ENCODE results near the gene HLA-G.

The HLA-G gene

GRCh38 chr6:29825848-29826247 lies 1.8 kb upstream of the HLA-G start:
- H3K27me3 ChIP-seq (ENCODE audit: control insufficient read depth in 3 of 3, insufficient read depth in 3 of 3, low read depth in 1 of 3, low read length in 3 of 3): peaks cover 7 to 55% (median 34%) of the 10 kb centered on the region in 3 experiments

GRCh38 chr6:29826271-29826670 lies 1.4 kb upstream of the HLA-G start:
- no CpG with 5 or more reads among the region's 1 CpG for WGBS, 2 donors (ENCODE audit: extremely low coverage in 2 of 2, insufficient read length in 2 of 2, insufficient replicate concordance in 1 of 2)
- no peak overlapping the region for H3K9ac ChIP-seq (ENCODE audit: low read depth, low read length, poor library complexity)
- H2BK5ac ChIP-seq (ENCODE audit: low read length): no peak overlapping the region
- H4K8ac ChIP-seq (ENCODE audit: low read depth, low read length): no peak overlapping the region
- H3K14ac ChIP-seq (ENCODE audit: low read length): no peak overlapping the region
- no peak overlapping the region for H3K4ac ChIP-seq (ENCODE audit: low read length)
- no peak overlapping the region for H3K4me3 ChIP-seq (ENCODE audit: low read length in 2 of 2)
- no peak overlapping the region for H2BK12ac ChIP-seq (ENCODE audit: low read length)
- no peaks in the 10 kb centered on the region for H3K36me3 ChIP-seq (replicated peaks in 1 of 2; ENCODE audit: control insufficient read depth in 2 of 2, insufficient read depth in 2 of 2, low read length in 2 of 2)
- H2BK120ac ChIP-seq (ENCODE audit: low read depth, low read length): no peak overlapping the region
- H3K23ac ChIP-seq (ENCODE audit: low read depth, low read length, poor library complexity): no peak overlapping the region
- peaks cover 7 to 57% (median 34%) of the 10 kb centered on the region in 3 experiments for H3K27me3 ChIP-seq (ENCODE audit: control insufficient read depth in 3 of 3, insufficient read depth in 3 of 3, low read depth in 1 of 3, low read length in 3 of 3)
- H2AFZ ChIP-seq (ENCODE audit: low read length): no peak overlapping the region
- H2AK5ac ChIP-seq (ENCODE audit: low read depth, low read length): no peak overlapping the region
- H3K4me2 ChIP-seq (ENCODE audit: insufficient read depth, low read length, poor library complexity, severe bottlenecking): no peak overlapping the region
- H3K9me3 ChIP-seq (replicated peaks in 1 of 2; ENCODE audit: control insufficient read depth in 2 of 2, insufficient read depth in 1 of 2, low read depth in 1 of 2, low read length in 2 of 2): peaks cover 0 to 3% of the 10 kb centered on the region in 2 donors
- no peak for DNase-seq (ENCODE audit: low spot score)
- no peak overlapping the region for H4K91ac ChIP-seq (ENCODE audit: low read depth, low read length, poor library complexity)
- H3K27ac ChIP-seq (replicated peaks; ENCODE audit: low read length): no peak overlapping the region
- H3K79me1 ChIP-seq (ENCODE audit: low read depth, low read length): no peaks in the 10 kb centered on the region
- H3K18ac ChIP-seq (ENCODE audit: low read length): no peak overlapping the region
- H2BK15ac ChIP-seq (ENCODE audit: low read length): no peak overlapping the region
- peaks cover 0 to 4% of the 10 kb centered on the region in 2 donors for H3K4me1 ChIP-seq (ENCODE audit: control insufficient read depth in 2 of 2, insufficient read depth in 1 of 2, low read depth in 1 of 2, low read length in 2 of 2)

More at GRCh38 chr6:29825848-29826247, 1.8 kb upstream of the HLA-G start:
- no peak overlapping the region for H3K9ac ChIP-seq (ENCODE audit: low read depth, low read length, poor library complexity)
- H3K36me3 ChIP-seq (replicated peaks in 1 of 2; ENCODE audit: control insufficient read depth in 2 of 2, insufficient read depth in 2 of 2, low read length in 2 of 2): no peaks in the 10 kb centered on the region
- H3K79me1 ChIP-seq (ENCODE audit: low read depth, low read length): no peaks in the 10 kb centered on the region
- H2BK5ac ChIP-seq (ENCODE audit: low read length): no peak overlapping the region
- no peak overlapping the region for H3K4ac ChIP-seq (ENCODE audit: low read length)
- H2AFZ ChIP-seq (ENCODE audit: low read length): no peak overlapping the region
- H4K91ac ChIP-seq (ENCODE audit: low read depth, low read length, poor library complexity): no peak overlapping the region
- DNase-seq (ENCODE audit: low spot score): no peak
- H3K9me3 ChIP-seq (replicated peaks in 1 of 2; ENCODE audit: control insufficient read depth in 2 of 2, insufficient read depth in 1 of 2, low read depth in 1 of 2, low read length in 2 of 2): peaks cover 0 to 3% of the 10 kb centered on the region in 2 donors
- H2BK15ac ChIP-seq (ENCODE audit: low read length): no peak overlapping the region
- no peak overlapping the region for H3K14ac ChIP-seq (ENCODE audit: low read length)
- no CpG with 5 or more reads among the region's 2 CpGs for WGBS, 2 donors (ENCODE audit: extremely low coverage in 2 of 2, insufficient read length in 2 of 2, insufficient replicate concordance in 1 of 2)
- no peak overlapping the region for H3K4me2 ChIP-seq (ENCODE audit: insufficient read depth, low read length, poor library complexity, severe bottlenecking)
- no peak overlapping the region for H3K23ac ChIP-seq (ENCODE audit: low read depth, low read length, poor library complexity)
- no peak overlapping the region for H3K18ac ChIP-seq (ENCODE audit: low read length)
- no peak overlapping the region for H2BK120ac ChIP-seq (ENCODE audit: low read depth, low read length)
- H2AK5ac ChIP-seq (ENCODE audit: low read depth, low read length): no peak overlapping the region
- H2BK12ac ChIP-seq (ENCODE audit: low read length): no peak overlapping the region
- no peak overlapping the region for H4K8ac ChIP-seq (ENCODE audit: low read depth, low read length)
- peaks cover 0 to 4% of the 10 kb centered on the region in 2 donors for H3K4me1 ChIP-seq (ENCODE audit: control insufficient read depth in 2 of 2, insufficient read depth in 1 of 2, low read depth in 1 of 2, low read length in 2 of 2)
- no peak overlapping the region for H3K4me3 ChIP-seq (ENCODE audit: low read length in 2 of 2)
- H3K27ac ChIP-seq (replicated peaks; ENCODE audit: low read length): no peak overlapping the region

GRCh38 chr6:29828471-29828797 lies 809 bp downstream of the HLA-G start:
- H4K91ac ChIP-seq (ENCODE audit: low read depth, low read length, poor library complexity): no peak overlapping the region
- peaks cover 7 to 70% (median 34%) of the 10 kb centered on the region in 3 experiments for H3K27me3 ChIP-seq (ENCODE audit: control insufficient read depth in 3 of 3, insufficient read depth in 3 of 3, low read depth in 1 of 3, low read length in 3 of 3)
- H3K14ac ChIP-seq (ENCODE audit: low read length): no peak overlapping the region
- H4K8ac ChIP-seq (ENCODE audit: low read depth, low read length): no peak overlapping the region
- H3K23ac ChIP-seq (ENCODE audit: low read depth, low read length, poor library complexity): no peak overlapping the region
- peaks cover 0 to 4% of the 10 kb centered on the region in 2 donors for H3K4me1 ChIP-seq (ENCODE audit: control insufficient read depth in 2 of 2, insufficient read depth in 1 of 2, low read depth in 1 of 2, low read length in 2 of 2)
- H3K36me3 ChIP-seq (replicated peaks in 1 of 2; ENCODE audit: control insufficient read depth in 2 of 2, insufficient read depth in 2 of 2, low read length in 2 of 2): no peaks in the 10 kb centered on the region
- H2AK5ac ChIP-seq (ENCODE audit: low read depth, low read length): no peak overlapping the region
- H3K9me3 ChIP-seq (replicated peaks in 1 of 2; ENCODE audit: control insufficient read depth in 2 of 2, insufficient read depth in 1 of 2, low read depth in 1 of 2, low read length in 2 of 2): peaks cover 0 to 3% of the 10 kb centered on the region in 2 donors
- H3K18ac ChIP-seq (ENCODE audit: low read length): peak overlapping the region; percentile 90
- H2AFZ ChIP-seq (ENCODE audit: low read length): peak overlapping the region; percentile 59
- H3K79me1 ChIP-seq (ENCODE audit: low read depth, low read length): no peaks in the 10 kb centered on the region
- DNase-seq (ENCODE audit: low spot score): no peak
- H2BK5ac ChIP-seq (ENCODE audit: low read length): no peak overlapping the region
- no peak overlapping the region for H2BK120ac ChIP-seq (ENCODE audit: low read depth, low read length)
- no peak overlapping the region for H3K4me3 ChIP-seq (ENCODE audit: low read length in 2 of 2)
- peak overlapping the region; percentile 57 for H3K4me2 ChIP-seq (ENCODE audit: insufficient read depth, low read length, poor library complexity, severe bottlenecking)
- no CpG with 5 or more reads among the region's 26 CpGs for WGBS, 2 donors (ENCODE audit: extremely low coverage in 2 of 2, insufficient read length in 2 of 2, insufficient replicate concordance in 1 of 2)
- no peak overlapping the region for H3K4ac ChIP-seq (ENCODE audit: low read length)
- no peak overlapping the region for H3K27ac ChIP-seq (replicated peaks; ENCODE audit: low read length)
- no peak overlapping the region for H2BK15ac ChIP-seq (ENCODE audit: low read length)
- no peak overlapping the region for H2BK12ac ChIP-seq (ENCODE audit: low read length)
- no peak overlapping the region for H3K9ac ChIP-seq (ENCODE audit: low read depth, low read length, poor library complexity)

GRCh38 chr6:29829766-29830165 lies 2.1 kb downstream of the HLA-G start:
- H3K27ac ChIP-seq (replicated peaks; ENCODE audit: low read length): no peak overlapping the region
- H4K8ac ChIP-seq (ENCODE audit: low read depth, low read length): no peak overlapping the region
- no peak overlapping the region for H3K4ac ChIP-seq (ENCODE audit: low read length)
- no peaks in the 10 kb centered on the region for H3K79me1 ChIP-seq (ENCODE audit: low read depth, low read length)
- H2BK120ac ChIP-seq (ENCODE audit: low read depth, low read length): no peak overlapping the region
- WGBS, 2 donors (ENCODE audit: extremely low coverage in 2 of 2, insufficient read length in 2 of 2, insufficient replicate concordance in 1 of 2): no CpG with 5 or more reads among the region's 3 CpGs
- H2BK12ac ChIP-seq (ENCODE audit: low read length): no peak overlapping the region
- peaks cover 0 to 3% of the 10 kb centered on the region in 2 donors for H3K9me3 ChIP-seq (replicated peaks in 1 of 2; ENCODE audit: control insufficient read depth in 2 of 2, insufficient read depth in 1 of 2, low read depth in 1 of 2, low read length in 2 of 2)
- H2AFZ ChIP-seq (ENCODE audit: low read length): no peak overlapping the region
- H2AK5ac ChIP-seq (ENCODE audit: low read depth, low read length): no peak overlapping the region
- no peak overlapping the region for H3K9ac ChIP-seq (ENCODE audit: low read depth, low read length, poor library complexity)
- H3K23ac ChIP-seq (ENCODE audit: low read depth, low read length, poor library complexity): no peak overlapping the region
- no peak overlapping the region for H4K91ac ChIP-seq (ENCODE audit: low read depth, low read length, poor library complexity)
- H3K4me1 ChIP-seq (ENCODE audit: control insufficient read depth in 2 of 2, insufficient read depth in 1 of 2, low read depth in 1 of 2, low read length in 2 of 2): peaks cover 0 to 4% of the 10 kb centered on the region in 2 donors
- no peak overlapping the region for H2BK5ac ChIP-seq (ENCODE audit: low read length)
- H3K36me3 ChIP-seq (replicated peaks in 1 of 2; ENCODE audit: control insufficient read depth in 2 of 2, insufficient read depth in 2 of 2, low read length in 2 of 2): no peaks in the 10 kb centered on the region
- no peak for DNase-seq (ENCODE audit: low spot score)
- H2BK15ac ChIP-seq (ENCODE audit: low read length): no peak overlapping the region
- peak overlapping the region; percentile 5 for H3K18ac ChIP-seq (ENCODE audit: low read length)
- H3K4me2 ChIP-seq (ENCODE audit: insufficient read depth, low read length, poor library complexity, severe bottlenecking): no peak overlapping the region
- H3K4me3 ChIP-seq (ENCODE audit: low read length in 2 of 2): no peak overlapping the region
- peaks cover 7 to 70% (median 34%) of the 10 kb centered on the region in 3 experiments for H3K27me3 ChIP-seq (ENCODE audit: control insufficient read depth in 3 of 3, insufficient read depth in 3 of 3, low read depth in 1 of 3, low read length in 3 of 3)
- no peak overlapping the region for H3K14ac ChIP-seq (ENCODE audit: low read length)
